ENCODE measurements around the gene SLC25A29.
"Not testable (repeated sequence)": the region's sequence is repeated elsewhere in the genome, so short reads cannot be mapped to it uniquely, and the experiment has no call there.

GRCh38 chr14:100312110-100312876, 6.0 kb upstream of the SLC25A29 start:
- not testable (repeated sequence) for TF ChIP-seq CTCF (IDR thresholded peaks at IDR 0.05); ZNF121 (CRISPR knock-in tag; IDR thresholded peaks at IDR 0.05); ZNF416 (CRISPR knock-in tag; IDR thresholded peaks at IDR 0.05); ARID4B (CRISPR knock-in tag; IDR thresholded peaks at IDR 0.05; ENCODE audit: borderline replicate concordance); ZNF317 (CRISPR knock-in tag; IDR thresholded peaks at IDR 0.05; ENCODE audit: borderline replicate concordance, low read depth); ZBTB43 (CRISPR knock-in tag; IDR thresholded peaks at IDR 0.05); MLX (CRISPR knock-in tag; IDR thresholded peaks at IDR 0.05); SMAD3 (CRISPR knock-in tag; IDR thresholded peaks at IDR 0.05; ENCODE audit: borderline replicate concordance); FOXJ3 (CRISPR knock-in tag; IDR thresholded peaks at IDR 0.05; ENCODE audit: borderline replicate concordance)
